GM19397 (cell line): ENCODE results near the gene LEFTY1.
"Not testable (repeated sequence)": the region's sequence is repeated elsewhere in the genome, so short reads cannot be mapped to it uniquely, and the experiment has no call there.

Experiments
- ATAC-seq: cut with Tn5 transposase; IDR thresholded peaks from one replicate; pipeline ENCODE4 v1.9.1; 2021; ENCODE audit warnings: mild to moderate bottlenecking, moderate library complexity; ENCODE audit not compliant: unreplicated experiment

LEFTY1 gene

DNA sequence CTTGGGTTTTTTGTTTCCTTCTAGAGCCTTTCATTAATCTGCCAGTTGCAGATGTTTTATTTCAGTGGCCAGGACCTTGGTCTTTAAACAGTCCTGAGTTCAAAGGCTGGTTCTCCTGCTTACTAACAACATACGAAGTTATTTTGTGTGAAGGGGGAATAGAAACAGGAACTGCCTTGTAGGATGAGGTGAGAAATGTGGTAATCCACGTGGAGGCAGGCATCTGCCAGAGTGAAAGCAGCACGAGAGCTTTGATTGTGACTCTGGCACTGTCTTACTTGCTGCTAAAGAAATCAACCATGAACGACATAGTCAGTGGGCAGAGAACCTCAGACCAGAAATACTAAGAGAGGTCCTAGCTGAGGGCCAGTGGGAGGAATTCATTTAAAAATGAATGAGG, 37.1 kb downstream of the LEFTY1 start:
- ATAC-seq: peak; percentile 47

DNA sequence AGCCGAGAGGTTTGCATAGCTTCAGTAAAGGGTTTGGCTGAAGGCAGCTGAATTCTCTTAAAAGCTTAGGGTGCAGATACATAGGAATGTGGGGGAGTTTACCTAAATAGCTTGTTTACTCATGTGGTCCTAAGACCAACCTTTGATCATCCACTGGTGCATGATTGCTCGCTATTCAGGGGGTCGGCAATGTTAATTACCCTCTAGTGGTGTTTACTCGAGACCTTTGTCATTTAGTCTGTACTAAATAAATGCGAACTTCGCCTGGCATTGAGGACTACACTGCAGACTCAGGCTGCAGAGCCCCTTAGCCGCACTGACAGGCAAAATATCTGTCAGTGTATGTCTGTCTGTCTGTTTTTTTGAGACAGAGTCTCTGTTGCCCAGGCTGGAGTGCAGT, 38.6 kb downstream of the LEFTY1 start:
- no peak for ATAC-seq

DNA sequence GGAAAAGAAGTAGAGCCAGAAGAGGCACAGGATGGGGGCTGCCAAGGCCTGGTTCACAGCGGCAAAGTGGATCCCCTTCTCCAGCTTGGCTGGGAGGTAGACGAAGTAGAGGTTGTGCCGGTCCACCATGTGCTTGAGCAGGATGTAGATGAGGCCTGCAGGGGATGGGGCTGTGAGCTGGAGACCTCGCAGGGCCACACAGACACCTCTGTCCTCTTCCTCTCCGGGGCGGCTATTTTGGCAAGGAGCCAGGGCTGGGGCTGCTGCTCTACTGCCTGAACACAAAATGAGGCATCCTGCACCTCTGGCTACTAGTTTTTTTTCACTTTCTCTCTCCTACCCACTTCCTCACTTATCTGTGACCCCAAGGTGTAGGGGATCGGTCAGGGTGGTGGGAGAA, 39.0 kb downstream of the LEFTY1 start:
- ATAC-seq: no peak

DNA sequence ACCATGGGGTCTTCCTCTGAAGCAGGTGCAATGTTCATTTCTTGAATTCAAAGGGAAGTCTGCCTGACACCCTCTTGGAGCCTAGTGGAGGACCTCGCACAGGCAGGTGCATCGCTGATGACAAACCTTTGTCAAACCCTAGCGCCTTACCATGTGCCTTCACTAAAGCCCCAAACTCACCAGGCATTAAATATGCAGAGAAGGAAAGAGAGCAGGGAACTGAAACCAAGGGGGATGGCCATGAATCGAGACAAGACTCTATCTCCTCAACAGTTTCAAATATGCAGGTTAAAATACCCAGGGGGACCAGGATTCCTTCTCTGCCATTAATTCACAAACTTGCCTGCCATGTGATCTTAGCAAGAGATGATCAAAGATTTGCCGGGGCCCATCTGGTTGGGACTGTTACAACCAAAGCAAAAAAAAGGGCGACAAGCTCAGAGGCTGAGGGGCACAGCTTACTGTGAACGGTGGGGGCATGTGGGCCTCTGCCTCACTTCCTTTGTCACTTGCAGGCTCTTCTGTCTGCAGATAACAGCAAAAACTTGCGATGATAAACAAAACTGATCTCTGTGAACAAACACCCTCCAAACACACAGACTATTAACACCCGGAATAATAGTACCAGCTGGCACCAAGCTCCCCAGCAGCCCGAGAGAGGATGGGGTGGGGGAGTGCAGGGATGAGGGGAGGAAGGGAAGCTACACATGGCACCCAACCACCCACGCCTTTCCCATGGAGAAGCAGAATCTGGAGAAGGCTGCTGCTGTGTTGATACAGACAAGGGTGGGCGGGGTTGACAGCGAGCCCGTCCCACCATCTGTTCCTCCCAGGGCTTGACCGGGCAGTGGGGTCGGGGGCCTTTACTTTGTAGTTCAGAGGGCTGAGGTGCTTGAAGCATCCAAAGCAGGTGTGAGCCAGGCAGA, 40.7 kb downstream of the LEFTY1 start:
- peak; percentile 51 for ATAC-seq

DNA sequence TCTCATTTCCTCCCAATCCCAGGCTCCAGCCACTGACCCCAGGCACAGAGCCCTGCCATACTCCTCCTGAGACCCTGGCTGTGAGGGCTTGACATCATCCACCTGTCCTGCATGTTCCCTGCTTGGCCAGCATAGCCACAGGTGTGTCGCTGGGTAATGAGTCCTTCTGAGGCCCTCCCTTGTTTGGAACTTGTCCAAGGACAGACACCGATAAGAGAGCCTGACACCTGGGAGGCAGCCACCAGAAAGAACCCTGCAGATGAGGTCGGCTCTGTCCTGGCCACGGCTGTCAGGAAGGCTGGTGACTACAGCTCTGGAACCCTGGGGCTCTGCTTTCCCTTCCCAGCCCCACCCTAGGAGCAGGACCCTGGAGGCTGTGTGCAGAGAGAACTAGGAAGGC, 41.3 kb downstream of the LEFTY1 start:
- ATAC-seq: peak; percentile 9

DNA sequence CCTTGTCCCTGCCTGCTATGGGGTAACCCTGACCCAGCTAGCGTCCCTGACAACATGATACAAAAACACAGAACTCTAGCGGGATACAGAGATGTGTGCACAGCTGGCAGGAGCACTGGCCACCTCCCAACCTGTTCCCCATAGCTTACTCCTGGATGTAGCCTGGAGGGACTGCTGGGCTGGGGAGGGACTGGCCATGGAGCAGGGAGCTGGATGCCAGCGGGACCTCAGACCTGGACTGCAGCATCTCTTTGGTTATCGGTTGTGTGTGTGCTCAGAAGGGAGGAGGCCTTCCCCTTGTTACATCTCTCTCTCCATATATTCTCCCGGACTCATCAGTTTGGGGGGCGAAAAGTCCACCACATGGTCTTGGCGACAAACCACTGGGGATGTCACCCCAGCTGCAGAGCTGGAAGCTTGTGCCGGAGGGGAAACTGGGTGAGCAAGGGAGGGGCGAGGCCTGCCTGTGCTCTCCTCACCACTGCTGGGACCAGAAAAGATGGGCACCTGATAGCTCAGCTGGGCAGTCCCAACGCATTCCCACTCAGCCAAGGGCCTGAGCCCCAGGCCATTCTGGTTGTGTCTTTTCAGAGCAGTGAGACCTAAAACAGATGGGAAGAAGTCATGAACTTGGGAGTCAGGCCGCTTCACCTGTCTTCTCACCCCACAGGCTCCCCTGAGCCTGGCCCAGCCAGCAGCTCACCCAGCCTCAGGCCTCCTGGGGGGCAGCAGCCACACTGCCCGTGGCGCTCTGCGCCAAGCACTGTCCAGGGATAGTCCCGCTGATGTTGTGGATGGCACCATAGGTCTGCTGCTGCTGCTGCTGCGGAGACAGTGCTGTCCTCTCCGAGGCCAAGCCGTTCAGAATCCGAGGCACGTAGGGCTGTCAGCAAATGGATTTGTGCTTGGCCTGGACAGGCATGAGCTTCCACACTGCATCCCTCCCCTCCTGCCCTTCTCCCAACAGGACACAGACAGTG, 42.3 kb downstream of the LEFTY1 start:
- no peak for ATAC-seq

DNA sequence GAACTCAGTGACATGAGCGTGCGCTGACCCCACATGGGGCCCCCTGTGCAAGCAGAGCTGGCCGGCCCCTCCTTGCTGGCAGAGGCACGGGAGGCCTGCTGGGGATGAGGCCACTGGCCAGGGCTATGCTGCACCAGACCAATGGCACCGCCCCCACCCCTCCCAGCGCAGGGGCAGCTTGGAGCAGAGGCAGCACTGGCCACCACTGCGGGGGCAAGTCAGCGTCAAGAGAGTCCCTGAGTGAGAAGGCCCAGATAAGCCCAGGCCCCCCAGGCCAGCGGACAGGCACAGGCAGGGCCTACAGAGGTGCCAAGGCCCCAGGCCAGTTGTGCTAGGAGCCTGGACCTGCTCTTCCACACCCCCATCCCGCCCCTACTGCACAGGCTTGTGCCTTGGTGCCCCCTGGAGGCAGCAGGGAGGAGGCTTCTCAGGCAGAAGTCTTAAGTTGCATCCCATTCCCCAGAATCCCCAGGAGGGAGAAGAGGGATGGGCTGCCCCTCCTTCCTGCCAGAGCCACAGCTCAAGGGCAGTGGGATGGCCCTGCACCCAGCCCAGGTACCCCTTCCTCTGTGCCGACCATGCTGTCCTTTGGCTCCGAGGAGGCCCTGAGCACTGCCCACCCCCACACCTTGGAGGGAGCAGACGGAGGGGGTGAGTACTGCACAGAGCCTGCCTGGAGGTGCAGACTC, 43.2 kb downstream of the LEFTY1 start:
- ATAC-seq: no peak

DNA sequence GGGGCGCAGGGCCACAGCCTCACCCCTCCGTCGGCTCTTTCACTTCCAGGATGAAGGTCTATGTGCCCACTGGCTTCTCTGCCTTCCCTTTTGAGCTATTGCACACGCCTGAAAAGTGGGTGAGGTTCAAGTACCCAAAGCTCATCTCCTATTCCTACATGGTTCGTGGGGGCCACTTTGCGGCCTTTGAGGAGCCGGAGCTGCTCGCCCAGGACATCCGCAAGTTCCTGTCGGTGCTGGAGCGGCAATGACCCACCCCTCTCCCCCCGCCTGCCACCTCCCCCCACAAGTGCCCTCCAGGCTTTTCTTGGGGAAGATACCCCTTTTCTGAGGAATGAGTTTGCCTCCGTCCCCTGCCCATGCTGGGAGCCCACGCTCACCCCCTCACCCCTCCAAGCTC, 43.8 kb downstream of the LEFTY1 start:
- ATAC-seq: no peak

DNA sequence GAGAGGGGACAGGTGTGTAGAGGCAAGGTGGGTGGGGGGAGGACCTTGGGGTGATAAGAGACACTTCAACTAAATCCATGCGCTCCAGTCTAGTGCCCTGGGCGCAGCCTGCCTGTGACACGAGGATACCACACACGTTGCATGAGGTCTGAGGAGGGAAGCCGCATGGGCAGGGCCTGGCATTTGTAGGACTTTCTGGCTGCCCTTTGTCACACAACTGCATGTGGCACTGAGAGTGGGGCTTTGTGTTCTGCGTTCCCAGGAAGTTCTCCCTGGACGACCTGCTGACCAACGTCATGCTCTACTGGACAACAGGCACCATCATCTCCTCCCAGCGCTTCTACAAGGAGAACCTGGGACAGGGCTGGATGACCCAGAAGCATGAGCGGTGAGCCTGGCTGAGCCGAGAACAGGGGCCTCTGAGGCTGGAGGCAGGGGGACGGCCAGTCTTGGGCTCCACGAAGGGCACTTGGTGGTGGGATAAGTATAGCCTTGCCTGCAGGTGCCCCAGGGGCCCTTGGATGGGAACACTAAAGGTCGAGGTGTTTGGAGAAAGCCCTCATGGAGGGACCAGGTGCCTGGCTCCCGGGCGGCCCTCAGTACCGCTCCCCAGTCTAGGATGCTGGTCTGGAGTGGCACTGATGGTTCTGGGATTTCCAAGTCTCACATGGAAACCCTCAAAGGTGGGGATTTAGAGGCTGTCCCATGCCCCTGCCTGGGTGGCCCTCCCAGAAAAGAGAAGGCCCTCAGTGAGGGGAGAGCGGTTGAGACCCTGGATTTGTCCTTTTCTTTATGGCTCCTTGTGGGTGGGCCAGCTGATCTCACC, 44.5 kb downstream of the LEFTY1 start:
- no peak for ATAC-seq

DNA sequence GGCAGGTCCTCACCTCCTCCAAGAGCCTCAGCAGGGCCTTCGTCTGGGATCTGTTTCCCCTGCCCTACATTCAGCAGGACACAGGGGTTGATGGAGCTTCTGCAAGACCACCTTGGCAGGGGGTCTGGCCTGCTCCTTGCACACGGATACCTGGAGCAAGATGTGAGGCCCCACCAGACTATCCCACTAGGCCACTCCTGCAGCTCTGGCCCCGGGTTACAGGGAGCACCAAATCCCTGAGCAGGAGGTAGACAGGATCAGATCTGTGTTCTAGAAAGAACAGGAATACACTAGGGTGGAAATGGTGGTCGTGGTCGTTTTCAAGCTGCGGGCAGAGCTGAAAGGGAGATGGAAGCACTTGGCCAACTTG, 45.5 kb downstream of the LEFTY1 start:
- no peak for ATAC-seq

DNA sequence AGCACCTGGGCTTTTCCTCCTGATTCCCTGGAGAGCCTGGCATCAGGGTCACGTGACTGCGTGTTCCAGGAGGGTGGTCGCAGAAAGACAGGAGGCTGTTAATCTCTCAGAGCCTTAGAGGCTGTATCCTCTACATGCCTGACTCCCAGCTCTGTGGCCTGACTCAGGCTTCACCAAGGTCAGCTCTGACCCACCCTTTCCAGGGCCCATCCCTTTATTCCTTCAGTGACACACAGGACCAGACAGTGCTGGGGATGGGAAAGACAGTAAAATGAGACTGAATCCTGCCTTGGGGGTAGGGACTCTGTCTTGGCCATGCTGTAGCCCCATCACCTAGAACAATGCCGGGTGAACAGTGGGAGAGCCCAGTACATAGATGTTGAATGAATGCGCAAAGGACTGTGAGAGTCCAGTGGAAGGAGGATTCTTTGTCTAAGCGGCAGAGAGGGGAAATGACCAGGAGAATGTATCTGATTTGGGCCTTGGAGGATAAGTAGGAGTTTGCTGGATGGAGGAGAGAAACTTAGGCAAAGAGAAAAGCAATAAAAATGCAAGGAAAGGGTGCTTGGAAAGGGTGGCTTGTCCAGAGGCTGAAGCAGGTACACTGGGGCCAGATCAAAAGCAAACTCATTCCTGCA, 46.0 kb downstream of the LEFTY1 start:
- ATAC-seq: no peak

DNA sequence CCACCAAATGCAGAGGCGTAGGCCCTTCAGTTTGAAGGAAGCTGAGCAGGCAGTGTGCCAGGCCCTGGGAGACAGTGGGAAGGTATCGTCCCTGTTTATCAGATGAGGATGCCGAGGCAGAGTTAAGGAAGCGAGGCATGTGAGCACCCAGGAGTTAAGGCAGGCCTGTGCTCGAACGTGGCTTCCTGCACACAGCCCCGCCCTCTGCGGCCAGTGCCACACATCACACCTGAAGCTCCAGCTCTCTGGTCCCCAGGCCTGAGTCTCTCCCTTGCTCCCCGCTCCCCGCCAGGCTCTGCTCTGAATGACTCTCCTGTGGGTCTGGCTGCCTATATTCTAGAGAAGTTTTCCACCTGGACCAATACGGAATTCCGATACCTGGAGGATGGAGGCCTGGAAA, 46.9 kb downstream of the LEFTY1 start:
- ATAC-seq: no peak

DNA sequence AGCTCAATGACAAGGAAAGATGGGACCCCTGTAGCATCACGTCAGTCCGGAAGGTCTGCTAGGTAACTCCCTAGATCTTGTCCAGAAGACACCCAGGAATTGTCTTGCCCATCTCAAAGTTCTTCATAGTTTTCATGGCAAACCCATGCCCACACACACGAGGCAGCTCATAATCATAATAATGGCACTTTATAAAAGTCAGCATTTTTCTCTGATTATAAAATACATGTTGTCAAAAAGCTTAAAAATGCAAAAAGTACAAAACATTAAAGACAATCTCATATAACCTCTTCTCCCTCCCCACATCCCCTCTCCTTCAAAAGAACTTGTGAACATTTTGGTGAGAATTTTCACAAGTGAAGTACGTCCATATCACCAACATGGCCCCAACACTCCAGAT, 48.2 kb downstream of the LEFTY1 start:
- no peak for ATAC-seq

DNA sequence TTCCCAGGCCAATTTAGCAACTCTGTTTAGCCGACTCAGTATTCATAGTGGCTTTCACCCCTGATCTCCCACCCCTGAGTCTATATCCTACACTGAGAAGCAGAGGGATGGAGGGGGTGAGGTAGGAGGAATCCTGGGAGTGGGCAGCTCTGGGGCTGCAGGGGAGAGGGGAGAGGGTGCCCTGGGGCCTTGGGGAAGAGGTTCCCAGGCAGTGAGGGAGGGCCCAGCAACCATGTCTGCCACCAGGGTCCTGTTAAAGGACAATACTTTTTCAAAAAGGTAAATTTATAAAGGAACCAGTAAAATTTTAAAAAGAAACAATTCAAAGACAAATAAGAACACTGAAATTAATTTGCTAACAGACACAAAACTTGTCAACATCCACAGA, 48.7 kb downstream of the LEFTY1 start:
- no peak for ATAC-seq

DNA sequence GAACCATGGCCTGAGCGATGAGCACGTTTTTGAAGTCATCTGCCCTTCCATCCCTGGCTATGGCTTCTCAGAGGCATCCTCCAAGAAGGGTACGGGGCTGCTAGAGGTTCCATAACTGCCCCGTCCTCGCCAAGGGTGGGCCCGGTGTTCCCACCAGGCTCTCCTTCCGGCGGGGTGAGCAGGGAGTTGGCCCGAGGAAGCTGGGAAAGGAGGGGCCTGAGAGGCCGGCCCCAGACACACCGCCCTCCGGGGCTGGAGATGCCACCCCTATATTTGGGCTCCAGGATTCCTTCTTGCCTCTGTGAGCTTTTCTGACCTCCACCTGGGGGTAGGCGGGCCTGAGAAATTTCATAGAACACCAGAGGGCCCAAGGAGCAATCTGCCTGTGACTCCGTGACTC, 50.2 kb downstream of the LEFTY1 start:
- ATAC-seq: no peak

DNA sequence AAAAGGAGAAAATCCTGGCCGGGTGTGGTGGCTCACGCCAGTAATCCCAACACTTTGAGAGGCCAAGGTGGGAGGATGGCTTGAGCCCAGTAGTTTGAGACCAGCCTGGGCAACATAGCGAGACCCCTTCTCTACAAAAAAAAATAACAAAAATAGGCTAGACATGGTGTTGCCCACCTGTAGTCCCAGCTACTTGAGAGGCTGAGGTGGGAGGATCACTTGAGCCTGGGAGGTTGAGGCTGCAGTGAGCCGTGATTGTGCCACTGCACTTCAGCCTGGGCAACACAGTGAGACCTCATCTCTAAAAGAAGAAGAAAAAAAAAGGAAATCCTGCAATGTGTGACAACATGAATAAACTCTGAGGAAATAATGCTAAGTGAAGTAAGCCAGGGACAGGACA, 52.6 kb downstream of the LEFTY1 start:
- not testable (repeated sequence) for ATAC-seq
